Neural crest cell (in vitro differentiated cells): ENCODE measurements around the gene FAM168A. TPM values are rescaled to one million over a fixed set of nuclear protein-coding genes. Genes with fewer than 3 reads are reported as not detected.

Experiments used
- DNase-seq: peaks from one replicate; pipeline ENCODE4 v3.0.0; 2021; ENCODE audit warnings: low read depth, mixed read lengths, low spot score
- H3K27ac Mint-ChIP-seq: one replicate; pipeline ENCODE4 v1.8.0; 2021; ENCODE audit warnings: mild to moderate bottlenecking, mixed read lengths; ENCODE audit not compliant: unreplicated experiment
- H3K27me3 Mint-ChIP-seq: 2 replicates; pipeline ENCODE4 v1.8.0; 2021; ENCODE audit warnings: low read depth, mild to moderate bottlenecking, mixed read lengths
- H3K36me3 Mint-ChIP-seq: 2 replicates; pipeline ENCODE4 v1.8.0; 2021; ENCODE audit warnings: low read depth, mild to moderate bottlenecking, mixed read lengths
- H3K4me1 Mint-ChIP-seq: 2 replicates; pipeline ENCODE4 v1.8.0; 2021; ENCODE audit warnings: mixed read lengths
- H3K4me3 Mint-ChIP-seq: one replicate; pipeline ENCODE4 v1.8.0; 2021; ENCODE audit warnings: mild to moderate bottlenecking, mixed read lengths
- H3K9me3 Mint-ChIP-seq: 2 replicates; pipeline ENCODE4 v1.8.0; 2021; ENCODE audit warnings: mixed read lengths
- total RNA-seq: library from RNA; stranded (reverse); gene quantifications from 2 replicates; pipeline ENCODE4 v1.2.1, GENCODE V29; 2021
- TF ChIP-seq, protein P1 (sequence below): fragments of 200-600 bp; sonication (generic); conservative IDR thresholded peaks from 2 replicates; pipeline ENCODE4 v1.5.0; 2021; ENCODE audit warnings: antibody characterized with exemption, mild to moderate bottlenecking

The FAM168A gene
- total RNA-seq, 1 donor from 2014 or later, result 46.6 TPM

DNA sequence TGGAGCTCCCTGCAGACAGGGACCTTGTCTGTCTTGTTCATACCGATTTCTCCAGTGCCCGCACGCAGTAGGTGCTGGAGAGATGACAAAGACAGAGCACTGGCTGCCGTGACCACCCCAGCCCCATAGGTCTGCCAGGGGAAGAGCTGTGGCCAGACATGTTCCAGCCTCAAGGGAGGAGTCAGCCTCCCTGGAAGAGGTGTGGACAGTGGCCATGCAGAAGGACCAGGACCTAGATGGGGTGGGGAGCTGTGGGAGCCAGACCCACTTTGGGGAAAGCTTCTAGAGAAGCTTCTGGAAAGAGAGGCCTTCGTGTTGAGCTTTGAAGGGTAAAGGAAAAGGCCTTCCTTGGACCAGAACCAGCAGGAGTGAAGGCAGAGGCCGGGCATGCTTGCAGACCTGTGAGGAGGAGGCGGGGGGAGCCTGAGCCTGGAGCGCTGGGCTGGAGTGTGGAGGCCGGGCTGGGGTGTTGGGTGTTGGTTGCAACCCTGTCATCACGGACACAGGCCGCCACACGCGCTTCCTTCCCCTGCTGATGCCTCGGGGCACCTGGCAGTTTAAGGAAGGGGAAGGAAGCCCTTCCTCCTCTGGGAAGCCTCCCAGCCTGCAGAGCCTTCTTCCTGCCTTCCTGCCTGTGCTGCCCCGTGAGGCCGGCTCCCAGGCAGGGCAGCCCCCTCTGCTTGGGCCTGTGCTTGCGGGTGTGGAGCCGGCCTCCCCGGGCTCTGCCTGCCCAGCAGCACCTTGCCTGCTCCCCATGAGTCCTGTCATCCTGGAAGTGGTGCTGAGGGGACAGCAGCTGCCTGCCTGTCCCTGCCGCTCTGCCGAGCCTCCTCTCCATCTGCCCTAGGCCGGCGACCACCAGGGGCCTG is 209.4 kb downstream of the FAM168A start:
- H3K4me3 Mint-ChIP-seq, result peak overlapping the region; percentile 65
- H3K36me3 Mint-ChIP-seq, result peaks cover 1% of the 10 kb centered on the region
- H3K9me3 Mint-ChIP-seq, result no peaks in the 10 kb centered on the region
- H3K27ac Mint-ChIP-seq, result no peak overlapping the region
- DNase-seq, result no peak
- TF ChIP-seq, protein P1, sequence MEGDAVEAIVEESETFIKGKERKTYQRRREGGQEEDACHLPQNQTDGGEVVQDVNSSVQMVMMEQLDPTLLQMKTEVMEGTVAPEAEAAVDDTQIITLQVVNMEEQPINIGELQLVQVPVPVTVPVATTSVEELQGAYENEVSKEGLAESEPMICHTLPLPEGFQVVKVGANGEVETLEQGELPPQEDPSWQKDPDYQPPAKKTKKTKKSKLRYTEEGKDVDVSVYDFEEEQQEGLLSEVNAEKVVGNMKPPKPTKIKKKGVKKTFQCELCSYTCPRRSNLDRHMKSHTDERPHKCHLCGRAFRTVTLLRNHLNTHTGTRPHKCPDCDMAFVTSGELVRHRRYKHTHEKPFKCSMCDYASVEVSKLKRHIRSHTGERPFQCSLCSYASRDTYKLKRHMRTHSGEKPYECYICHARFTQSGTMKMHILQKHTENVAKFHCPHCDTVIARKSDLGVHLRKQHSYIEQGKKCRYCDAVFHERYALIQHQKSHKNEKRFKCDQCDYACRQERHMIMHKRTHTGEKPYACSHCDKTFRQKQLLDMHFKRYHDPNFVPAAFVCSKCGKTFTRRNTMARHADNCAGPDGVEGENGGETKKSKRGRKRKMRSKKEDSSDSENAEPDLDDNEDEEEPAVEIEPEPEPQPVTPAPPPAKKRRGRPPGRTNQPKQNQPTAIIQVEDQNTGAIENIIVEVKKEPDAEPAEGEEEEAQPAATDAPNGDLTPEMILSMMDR, result no peak
- peaks cover under 1% of the 10 kb centered on the region for H3K27me3 Mint-ChIP-seq
- peaks cover 24% of the 10 kb centered on the region for H3K4me1 Mint-ChIP-seq

DNA sequence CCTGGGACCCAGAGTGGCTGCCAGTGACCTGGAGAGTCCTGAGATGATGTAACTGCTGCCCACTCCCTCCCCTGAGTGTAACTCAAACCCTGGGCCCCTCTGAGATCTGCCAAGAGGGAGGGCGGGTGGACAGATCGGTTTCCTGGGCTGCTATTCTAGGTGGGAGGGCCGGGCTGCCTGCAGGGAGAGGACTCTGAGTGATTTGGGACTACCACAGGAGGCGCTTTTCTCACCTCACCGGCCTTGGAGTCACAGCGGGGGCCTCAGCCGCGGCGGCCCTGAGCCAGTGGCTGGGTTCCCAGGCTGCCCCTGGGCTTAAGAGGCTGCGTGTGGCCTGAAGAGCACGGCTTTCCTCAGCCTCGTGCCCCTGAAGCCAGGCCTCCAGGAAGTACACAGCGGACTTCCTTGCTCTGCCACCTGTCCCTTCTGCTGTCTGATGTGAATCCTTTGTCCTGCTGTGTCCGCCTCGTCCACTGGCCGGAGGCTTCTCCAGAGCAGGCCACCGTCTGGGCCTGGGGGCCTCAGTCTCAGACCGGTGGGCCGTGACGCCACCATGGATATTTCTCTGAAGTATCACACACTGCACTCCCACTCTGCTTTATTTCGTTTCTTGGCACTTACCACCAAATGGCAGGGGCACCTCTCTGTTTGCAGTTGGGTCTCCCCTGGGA is 210.2 kb downstream of the FAM168A start:
- H3K27ac Mint-ChIP-seq, result no peak overlapping the region
- H3K9me3 Mint-ChIP-seq, result no peaks in the 10 kb centered on the region
- no peaks in the 10 kb centered on the region for H3K27me3 Mint-ChIP-seq
- TF ChIP-seq, protein P1, result no peak
- peaks cover 28% of the 10 kb centered on the region for H3K4me1 Mint-ChIP-seq
- no peaks in the 10 kb centered on the region for H3K36me3 Mint-ChIP-seq
- no peak for DNase-seq
- H3K4me3 Mint-ChIP-seq, result no peak overlapping the region

DNA sequence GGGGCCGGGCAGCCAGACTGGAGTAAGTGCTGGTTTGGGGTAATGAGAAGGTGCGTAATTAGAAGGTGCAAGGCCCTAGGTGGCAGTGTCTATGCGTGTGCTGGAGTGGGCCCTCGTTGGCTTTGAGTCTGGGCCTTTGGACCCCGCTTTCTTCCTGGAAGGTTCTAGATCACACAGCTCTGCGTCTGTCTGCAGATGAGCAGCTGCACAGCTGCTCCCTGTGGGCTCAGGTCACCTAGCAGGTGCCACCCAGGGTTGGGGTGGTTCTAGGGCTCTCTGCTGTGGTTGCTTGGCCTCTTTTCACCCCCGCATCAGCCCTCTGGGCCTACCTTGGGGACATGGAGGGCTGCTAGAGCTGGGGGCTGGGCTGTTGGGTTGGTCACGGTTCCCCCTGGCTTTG is 211.4 kb downstream of the FAM168A start:
- Mint-ChIP-seq H3K36me3 (no peaks in the 10 kb centered on the region), H3K27me3 (no peaks in the 10 kb centered on the region), H3K27ac (no peak overlapping the region)

DNA sequence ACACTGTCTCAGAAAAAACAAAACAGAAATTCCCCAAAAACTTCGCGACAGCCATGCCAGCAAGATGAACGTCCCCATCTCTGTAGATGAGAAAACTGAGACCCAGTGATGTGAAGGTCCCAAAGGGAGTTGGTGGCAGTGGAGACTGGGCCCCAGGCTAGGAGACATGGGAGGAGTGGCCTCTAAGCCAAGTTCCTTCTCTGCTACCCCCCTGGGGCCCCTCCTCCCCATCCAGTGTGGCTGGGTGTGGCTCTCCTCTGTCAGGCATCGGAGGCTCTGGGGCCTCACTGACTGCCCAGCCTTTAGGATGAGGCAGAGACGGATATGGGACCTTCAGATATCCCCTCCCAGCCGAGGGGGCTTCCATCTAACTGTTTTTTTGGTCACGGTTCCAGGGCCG is 211.9 kb downstream of the FAM168A start:
- DNase-seq, result no peak
- no peaks in the 10 kb centered on the region for H3K36me3 Mint-ChIP-seq
- TF ChIP-seq, protein P1, result no peak
- peak overlapping the region; percentile 67 for H3K27ac Mint-ChIP-seq
- peaks cover 28% of the 10 kb centered on the region for H3K4me1 Mint-ChIP-seq
- H3K4me3 Mint-ChIP-seq, result peak overlapping the region; percentile 23
- no peaks in the 10 kb centered on the region for H3K9me3 Mint-ChIP-seq
- H3K27me3 Mint-ChIP-seq, result no peaks in the 10 kb centered on the region

More for the DNA sequence above, 211.4 kb downstream of the FAM168A start:
- TF ChIP-seq, protein P1, result no peak
- Mint-ChIP-seq H3K4me3 (no peak overlapping the region), H3K9me3 (no peaks in the 10 kb centered on the region), H3K4me1 (peaks cover 28% of the 10 kb centered on the region)
- no peak for DNase-seq

DNA sequence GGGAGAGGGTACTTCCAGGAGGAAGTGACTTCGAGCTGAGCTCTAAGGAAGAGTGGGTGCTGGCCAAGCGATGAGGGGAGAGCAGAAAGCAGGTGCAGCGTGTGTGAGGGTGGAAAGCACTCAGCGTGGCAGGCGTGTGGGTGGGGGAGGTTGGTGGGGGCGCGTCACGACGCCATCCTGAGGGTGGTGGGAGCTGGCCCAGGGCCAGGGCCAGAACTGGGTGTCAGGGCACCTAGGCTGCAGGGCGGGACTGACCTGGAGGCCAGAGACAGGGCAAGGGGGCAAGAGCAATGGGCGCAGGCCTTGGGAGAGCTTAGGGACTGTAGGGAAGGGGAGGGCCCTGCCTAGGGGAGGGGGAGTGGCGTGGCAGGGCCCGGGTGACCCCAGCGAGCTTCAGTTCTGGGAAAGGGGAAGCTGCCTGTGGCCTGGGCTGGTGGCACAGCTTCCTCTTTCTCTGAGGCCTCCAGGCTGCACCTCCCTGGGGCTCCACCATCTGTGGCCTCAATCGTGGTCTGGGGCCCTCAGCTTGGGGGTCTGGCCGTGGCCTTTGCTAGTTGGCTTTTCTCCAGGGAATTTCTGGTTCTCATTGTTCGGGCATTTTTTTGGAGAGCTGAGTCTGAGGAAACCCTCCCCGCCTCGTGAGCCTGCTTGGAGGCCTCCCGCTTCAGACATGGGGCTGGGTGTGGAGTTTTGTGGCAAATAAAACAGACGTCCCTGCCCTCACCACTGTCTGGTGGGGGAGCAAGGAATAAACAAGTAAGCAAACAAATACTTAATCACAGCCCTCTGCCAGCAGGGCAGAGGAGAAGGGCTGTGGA is 212.8 kb downstream of the FAM168A start:
- Mint-ChIP-seq H3K27ac (no peak overlapping the region), H3K4me1 (peaks cover 28% of the 10 kb centered on the region), H3K27me3 (no peaks in the 10 kb centered on the region), H3K4me3 (no peak overlapping the region), H3K9me3 (no peaks in the 10 kb centered on the region), H3K36me3 (no peaks in the 10 kb centered on the region)
- no peak for DNase-seq
- TF ChIP-seq, protein P1, result no peak
